Measurements from ENCODE around the gene ARHGAP19.

- TF ChIP-seq EZH2 (IDR thresholded peaks at IDR 0.05) = no peak
- no peak for TF ChIP-seq POLR2AphosphoS5 (IDR thresholded peaks at IDR 0.05; ENCODE audit: borderline replicate concordance, low read depth, low read length)
Measured at GRCh38 chr10:97279121-97279815, 13.2 kb downstream of the ARHGAP19 start.
